ENCODE data around the gene FAM124B. TPM values are rescaled to one million over a fixed set of nuclear protein-coding genes. Genes with fewer than 3 reads are reported as not detected.

FAM124B gene, protein sequence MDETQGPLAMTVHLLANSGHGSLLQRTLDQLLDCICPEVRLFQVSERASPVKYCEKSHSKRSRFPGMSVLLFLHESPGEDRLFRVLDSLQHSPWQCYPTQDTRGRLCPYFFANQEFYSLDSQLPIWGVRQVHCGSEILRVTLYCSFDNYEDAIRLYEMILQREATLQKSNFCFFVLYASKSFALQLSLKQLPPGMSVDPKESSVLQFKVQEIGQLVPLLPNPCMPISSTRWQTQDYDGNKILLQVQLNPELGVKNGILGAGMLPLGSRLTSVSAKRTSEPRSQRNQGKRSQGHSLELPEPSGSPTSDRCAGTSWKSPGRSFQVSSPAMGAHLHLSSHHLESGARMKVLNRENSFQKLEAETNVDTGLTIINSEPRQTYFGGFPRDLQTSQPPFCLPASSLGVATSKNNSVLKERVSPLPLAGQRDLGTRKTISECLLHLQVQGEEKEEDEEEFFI
- 94.2 and 125 TPM in 2 replicates for total RNA-seq

DNA sequence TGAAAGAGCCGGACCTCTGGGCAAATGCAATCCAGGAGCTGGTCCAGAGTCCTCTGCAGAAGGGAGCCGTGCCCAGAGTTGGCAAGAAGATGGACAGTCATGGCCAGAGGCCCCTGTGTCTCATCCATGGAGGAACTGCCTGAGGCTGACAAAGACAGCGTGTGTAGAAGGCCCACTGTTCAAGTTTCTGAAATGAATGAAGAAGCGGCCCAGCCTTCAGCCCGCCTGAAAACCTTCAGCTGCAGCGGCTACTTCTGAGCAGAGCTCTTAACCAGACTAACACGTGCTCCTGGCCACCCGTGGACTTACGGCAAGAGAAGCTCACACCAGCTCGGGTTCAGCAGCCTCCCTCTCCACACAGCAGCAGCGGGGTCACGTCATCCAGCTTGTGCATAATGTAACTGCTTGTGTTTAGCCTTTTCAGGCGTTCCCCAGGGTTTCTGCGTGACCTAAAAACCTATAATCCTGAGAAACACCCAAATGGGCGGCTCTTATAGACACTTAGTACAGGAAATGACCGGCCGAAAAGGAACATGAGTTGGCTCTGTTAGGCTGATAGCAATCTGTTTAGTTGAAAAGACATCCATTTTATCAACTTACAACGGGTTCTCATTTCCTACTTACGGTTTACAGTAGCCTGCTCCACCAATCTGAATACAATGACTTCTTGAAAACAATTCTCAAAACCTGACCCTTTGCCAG lies at the start of gene FAM124B:
TSS of gene FAM124B (minus strand) at position 467 of the 702 bp plus-strand sequence. CDS start at position 128, 339 bp downstream.

Other genes starting within 250 kb of the FAM124B start
- 111 and 112 TPM in 2 replicates for gene CUL3, start 183.3 kb upstream of the FAM124B start, total RNA-seq

All from thoracic aorta endothelial cell (primary cell).